OCI-LY7 (cell line): ENCODE data around the gene KIF1A. TPM values are rescaled to one million over a fixed set of nuclear protein-coding genes. Genes with fewer than 3 reads are reported as not detected.

Source experiments
- BruUV-seq: library from RNA; stranded (reverse); fragments of 400-500 nt; replicated peaks from 2 replicates; lab custom pipeline; 2021; lab: Mats Ljungman, UMichigan
- CTCF ChIA-PET: fragments of 300-600 bp; sonication (Branson Sonifier 250); formaldehyde crosslinking; loops from one replicate; lab custom pipeline; 2022; ENCODE audit warnings: antibody characterized with exemption; ENCODE audit not compliant: unreplicated experiment; lab: Charles Lee
- POLR2A ChIA-PET: fragments of 300-600 bp; sonication (Branson Sonifier 250); formaldehyde crosslinking; loops from one replicate; lab custom pipeline; 2022; ENCODE audit warnings: antibody characterized with exemption; lab: Charles Lee
- DNase-seq: peaks from one replicate; pipeline ENCODE4 v3.0.0-alpha.2; 2015; ENCODE audit warnings: low spot score
- H2AFZ ChIP-seq: fragments of 200-600 bp; sonication (generic), shearing (Covaris generic); 2 replicates; pipeline ENCODE4 v1.6.1; 2014; ENCODE audit warnings: mild to moderate bottlenecking, antibody characterized with exemption, low read length, moderate library complexity
- H3K27ac ChIP-seq: fragments of 200-600 bp; sonication (generic); 2 replicates; pipeline ENCODE4 v1.5.1; 2014; ENCODE audit warnings: mixed run types, low read depth, mild to moderate bottlenecking, moderate library complexity, low read length, inconsistent platforms; ENCODE audit not compliant: poor library complexity, severe bottlenecking
- H3K36me3 ChIP-seq: fragments of 200-600 bp; sonication (generic); 2 replicates; pipeline ENCODE4 v1.6.1; 2014; ENCODE audit warnings: mild to moderate bottlenecking, antibody characterized with exemption, low read length, moderate library complexity, mixed read lengths; ENCODE audit not compliant: insufficient read depth
- H3K4me1 ChIP-seq: fragments of 200-600 bp; sonication (generic); 2 replicates; pipeline ENCODE4 v1.5.1; 2014; ENCODE audit warnings: mild to moderate bottlenecking, low read length; ENCODE audit not compliant: insufficient read depth, poor library complexity, severe bottlenecking
- H3K4me2 ChIP-seq: fragments of 200-600 bp; sonication (generic); 2 replicates; pipeline ENCODE4 v1.6.1; 2014; ENCODE audit warnings: mild to moderate bottlenecking, low read length
- H3K4me3 ChIP-seq: fragments of 200-600 bp; sonication (generic); 2 replicates; pipeline ENCODE4 v1.5.1; 2014; ENCODE audit warnings: mild to moderate bottlenecking, low read depth, low read length; ENCODE audit not compliant: poor library complexity, severe bottlenecking
- H3K79me2 ChIP-seq: fragments of 200-600 bp; sonication (generic); 2 replicates; pipeline ENCODE4 v1.6.1; 2016; ENCODE audit warnings: low read depth, mild to moderate bottlenecking, low read length, moderate library complexity, mixed read lengths; ENCODE audit not compliant: insufficient read depth
- H3K9me2 ChIP-seq: fragments of 200-600 bp; sonication (generic); 2 replicates; pipeline ENCODE4 v1.6.1; 2016; ENCODE audit warnings: mild to moderate bottlenecking, low read length, mixed read lengths; ENCODE audit not compliant: insufficient read depth
- H3K9me3 ChIP-seq: fragments of 200-600 bp; sonication (generic); 2 replicates; pipeline ENCODE4 v1.6.1; 2014; ENCODE audit warnings: mild to moderate bottlenecking, mixed run types, low read length, mixed read lengths
- H4K20me1 ChIP-seq: fragments of 200-600 bp; sonication (generic); 2 replicates; pipeline ENCODE4 v1.6.1; 2014; ENCODE audit warnings: mild to moderate bottlenecking, antibody characterized with exemption, low read length, moderate library complexity, mixed read lengths; ENCODE audit not compliant: insufficient read depth
- EZH2phosphoT487 ChIP-seq: fragments of 200-600 bp; sonication (generic); IDR thresholded peaks from 2 replicates; pipeline ENCODE4 v1.6.1; 2018; ENCODE audit warnings: low read depth, borderline replicate concordance, mild to moderate bottlenecking, mixed run types, antibody characterized with exemption, low read length, moderate library complexity, mixed read lengths
- intact Hi-C: fragments of 100-400 bp; cut with micrococcal nuclease; formaldehyde crosslinking; loops from one replicate; pipeline ENCODE4 v1.10.0; 2022; ENCODE audit not compliant: unreplicated experiment
- total RNA-seq, 2 experiments: library from RNA; depleted of rRNA in 1 of 2; stranded (reverse); fragments of >200 nt in 1 of 2; shearing (Covaris generic) in 1 of 2; gene quantifications; 2 replicates each; pipeline ENCODE4 v1.2.3, GENCODE V29; 2014 to 2022
- TF ChIP-seq, protein P1 (sequence below): fragments of 200-600 bp; sonication (generic); conservative IDR thresholded peaks from 2 replicates; pipeline ENCODE4 v1.5.1; 2014; ENCODE audit warnings: mild to moderate bottlenecking, antibody characterized with exemption, low read length, moderate library complexity, mixed read lengths

The KIF1A gene
- total RNA-seq, 2 experiments from 2014 or later, result not detected

DNA sequence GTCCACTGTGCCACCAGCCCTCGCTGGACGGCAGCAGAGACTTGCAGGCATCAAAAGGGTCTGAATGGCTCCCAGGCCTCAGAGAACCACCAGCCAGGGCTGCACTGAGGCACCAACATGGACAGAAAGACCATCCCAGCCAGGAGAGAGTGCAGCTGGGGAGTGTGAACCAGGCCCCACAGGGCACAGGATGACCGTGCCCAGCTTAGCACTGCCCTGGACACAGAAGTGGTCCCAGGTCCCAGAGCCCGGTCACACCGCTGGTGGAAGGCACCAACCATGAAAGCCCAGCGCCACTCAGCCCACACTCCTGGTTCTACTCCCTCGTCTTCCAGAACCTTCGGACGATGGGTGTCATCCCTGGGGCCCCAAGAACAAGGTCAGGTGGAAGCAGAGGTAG is 107.9 kb downstream of the KIF1A start:
- no peak overlapping the region for H2AFZ ChIP-seq
- H4K20me1 ChIP-seq, result no peaks in the 10 kb centered on the region
- H3K9me2 ChIP-seq, result no peaks in the 10 kb centered on the region
- no peaks in the 10 kb centered on the region for H3K4me1 ChIP-seq
- no peaks in the 10 kb centered on the region for H3K36me3 ChIP-seq
- H3K27ac ChIP-seq, result no peak overlapping the region
- intact Hi-C loops, result no loop called here
- H3K4me2 ChIP-seq, result no peak overlapping the region
- no peak for TF ChIP-seq EZH2phosphoT487
- TF ChIP-seq, protein P1, sequence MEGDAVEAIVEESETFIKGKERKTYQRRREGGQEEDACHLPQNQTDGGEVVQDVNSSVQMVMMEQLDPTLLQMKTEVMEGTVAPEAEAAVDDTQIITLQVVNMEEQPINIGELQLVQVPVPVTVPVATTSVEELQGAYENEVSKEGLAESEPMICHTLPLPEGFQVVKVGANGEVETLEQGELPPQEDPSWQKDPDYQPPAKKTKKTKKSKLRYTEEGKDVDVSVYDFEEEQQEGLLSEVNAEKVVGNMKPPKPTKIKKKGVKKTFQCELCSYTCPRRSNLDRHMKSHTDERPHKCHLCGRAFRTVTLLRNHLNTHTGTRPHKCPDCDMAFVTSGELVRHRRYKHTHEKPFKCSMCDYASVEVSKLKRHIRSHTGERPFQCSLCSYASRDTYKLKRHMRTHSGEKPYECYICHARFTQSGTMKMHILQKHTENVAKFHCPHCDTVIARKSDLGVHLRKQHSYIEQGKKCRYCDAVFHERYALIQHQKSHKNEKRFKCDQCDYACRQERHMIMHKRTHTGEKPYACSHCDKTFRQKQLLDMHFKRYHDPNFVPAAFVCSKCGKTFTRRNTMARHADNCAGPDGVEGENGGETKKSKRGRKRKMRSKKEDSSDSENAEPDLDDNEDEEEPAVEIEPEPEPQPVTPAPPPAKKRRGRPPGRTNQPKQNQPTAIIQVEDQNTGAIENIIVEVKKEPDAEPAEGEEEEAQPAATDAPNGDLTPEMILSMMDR, result no peak
- H3K4me3 ChIP-seq, result no peak overlapping the region
- ChIA-PET POLR2A (no interaction called here), CTCF (no interaction called here)
- no peak for DNase-seq
- H3K79me2 ChIP-seq, result no peaks in the 10 kb centered on the region
- no TSS peak for BruUV-seq
- H3K9me3 ChIP-seq, result no peaks in the 10 kb centered on the region

- H4K20me1 ChIP-seq, result no peaks in the 10 kb centered on the region
- H3K9me3 ChIP-seq, result no peaks in the 10 kb centered on the region
- H3K4me1 ChIP-seq, result no peaks in the 10 kb centered on the region
- H3K79me2 ChIP-seq, result no peaks in the 10 kb centered on the region
- no TSS peak for BruUV-seq
- H3K27ac ChIP-seq, result no peak overlapping the region
- H3K36me3 ChIP-seq, result no peaks in the 10 kb centered on the region
- H2AFZ ChIP-seq, result no peak overlapping the region
- ChIA-PET POLR2A (no interaction called here), CTCF (no interaction called here)
- no peak overlapping the region for H3K4me2 ChIP-seq
- no peak for DNase-seq
- H3K9me2 ChIP-seq, result no peaks in the 10 kb centered on the region
- intact Hi-C loops, result no loop called here
- TF ChIP-seq EZH2phosphoT487, result no peak
- TF ChIP-seq, protein P1, result no peak
- no peak overlapping the region for H3K4me3 ChIP-seq
These were observed 108.3 kb downstream of the KIF1A start for GRCh38 chr2:240711701-240712100.

GRCh38 chr2:240711296-240711695 is 108.7 kb downstream of the KIF1A start:
- no peak for TF ChIP-seq EZH2phosphoT487
- TF ChIP-seq, protein P1, result no peak
- DNase-seq, result no peak
- no peaks in the 10 kb centered on the region for H3K9me3 ChIP-seq
- no peak overlapping the region for H3K4me3 ChIP-seq
- no peaks in the 10 kb centered on the region for H3K79me2 ChIP-seq
- H3K4me2 ChIP-seq, result no peak overlapping the region
- ChIA-PET CTCF (no interaction called here), POLR2A (no interaction called here)
- no peaks in the 10 kb centered on the region for H3K9me2 ChIP-seq
- H3K4me1 ChIP-seq, result no peaks in the 10 kb centered on the region
- no peaks in the 10 kb centered on the region for H3K36me3 ChIP-seq
- intact Hi-C loops, result no loop called here
- BruUV-seq, result no TSS peak
- H4K20me1 ChIP-seq, result no peaks in the 10 kb centered on the region
- H3K27ac ChIP-seq, result no peak overlapping the region
- no peak overlapping the region for H2AFZ ChIP-seq
